HEK293 (cell line): ENCODE data around the gene CCDC61.

Source experiments
- ELK4 ChIP-seq: IDR thresholded peaks from 2 replicates; pipeline ENCODE4 v1.6.1; 2011; ENCODE audit warnings: mild to moderate bottlenecking, low read depth, low read length, borderline replicate concordance
- GLIS1 ChIP-seq: fragments of 450-650 bp; formaldehyde crosslinking; IDR thresholded peaks from 2 replicates; pipeline ENCODE4 v1.5.1; 2016; ENCODE audit warnings: missing biosample characterization, missing genetic modification characterization
- GLIS2 ChIP-seq: fragments of 450-650 bp; formaldehyde crosslinking; IDR thresholded peaks from 2 replicates; pipeline ENCODE4 v1.5.1; 2016; ENCODE audit warnings: missing biosample characterization, missing genetic modification characterization
- KLF1 ChIP-seq: fragments of 450-650 bp; formaldehyde crosslinking; IDR thresholded peaks from 2 replicates; pipeline ENCODE4 v1.5.1; 2016; ENCODE audit warnings: missing biosample characterization, missing genetic modification characterization
- KLF16 ChIP-seq: fragments of 450-650 bp; formaldehyde crosslinking; IDR thresholded peaks from 2 replicates; pipeline ENCODE4 v1.5.1; 2017; ENCODE audit warnings: missing biosample characterization, missing genetic modification characterization
- KLF7 ChIP-seq: fragments of 450-650 bp; formaldehyde crosslinking; IDR thresholded peaks from 2 replicates; pipeline ENCODE4 v1.5.1; 2016; ENCODE audit warnings: missing biosample characterization, missing genetic modification characterization, borderline replicate concordance
- KLF8 ChIP-seq: fragments of 450-650 bp; formaldehyde crosslinking; IDR thresholded peaks from 2 replicates; pipeline ENCODE4 v1.5.1; 2016; ENCODE audit warnings: missing biosample characterization, missing genetic modification characterization
- MEIS1 ChIP-seq: sonication (generic); formaldehyde crosslinking; IDR thresholded peaks from 2 replicates; pipeline ENCODE4 v1.8.1; 2022; ENCODE audit warnings: missing genetic modification reagents, mild to moderate bottlenecking, borderline replicate concordance
- PBX3 ChIP-seq: sonication (generic); formaldehyde crosslinking; IDR thresholded peaks from 2 replicates; pipeline ENCODE4 v1.8.1; 2022; ENCODE audit warnings: mild to moderate bottlenecking, moderate library complexity, missing genetic modification reagents
- RBAK ChIP-seq: fragments of 450-650 bp; formaldehyde crosslinking; IDR thresholded peaks from 2 replicates; pipeline ENCODE4 v1.5.1; 2016; ENCODE audit warnings: missing biosample characterization, missing genetic modification characterization
- REPIN1 ChIP-seq: fragments of 450-650 bp; formaldehyde crosslinking; IDR thresholded peaks from 2 replicates; pipeline ENCODE4 v1.5.1; 2017; ENCODE audit warnings: missing biosample characterization, missing genetic modification characterization, low read depth
- SP7 ChIP-seq: fragments of 450-650 bp; formaldehyde crosslinking; IDR thresholded peaks from 2 replicates; pipeline ENCODE4 v1.5.1; 2016; ENCODE audit warnings: missing biosample characterization, missing genetic modification characterization
- TRIM28 ChIP-seq: IDR thresholded peaks from 2 replicates; pipeline ENCODE4 v1.6.1; 2011; ENCODE audit warnings: low read length, control low read depth, borderline replicate concordance
- ZBTB6 ChIP-seq: fragments of 450-650 bp; formaldehyde crosslinking; IDR thresholded peaks from 2 replicates; pipeline ENCODE4 v1.5.1; 2017; ENCODE audit warnings: missing biosample characterization, missing genetic modification characterization
- ZFHX2 ChIP-seq: fragments of 450-650 bp; formaldehyde crosslinking; conservative IDR thresholded peaks from 2 replicates; pipeline ENCODE4 v1.5.1; 2016; ENCODE audit warnings: missing biosample characterization, missing genetic modification characterization
- ZNF121 ChIP-seq: fragments of 450-650 bp; formaldehyde crosslinking; IDR thresholded peaks from 2 replicates; pipeline ENCODE4 v1.5.1; 2016; ENCODE audit warnings: missing biosample characterization, missing genetic modification characterization
- ZNF146 ChIP-seq: fragments of 450-650 bp; formaldehyde crosslinking; IDR thresholded peaks from 2 replicates; pipeline ENCODE4 v1.5.1; 2016; ENCODE audit warnings: missing biosample characterization, missing genetic modification characterization
- ZNF174 ChIP-seq: fragments of 450-650 bp; formaldehyde crosslinking; IDR thresholded peaks from 2 replicates; pipeline ENCODE4 v1.5.0; 2017; ENCODE audit warnings: missing biosample characterization, mild to moderate bottlenecking, missing genetic modification characterization
- ZNF175 ChIP-seq: fragments of 450-650 bp; formaldehyde crosslinking; IDR thresholded peaks from 2 replicates; pipeline ENCODE4 v1.5.1; 2016; ENCODE audit warnings: missing biosample characterization, missing genetic modification characterization
- ZNF184 ChIP-seq: fragments of 450-650 bp; IDR thresholded peaks from 2 replicates; pipeline ENCODE4 v1.5.1; 2018; ENCODE audit warnings: missing biosample characterization, mild to moderate bottlenecking, missing genetic modification characterization
- ZNF239 ChIP-seq: fragments of 450-650 bp; formaldehyde crosslinking; IDR thresholded peaks from 2 replicates; pipeline ENCODE4 v1.5.1; 2016; ENCODE audit warnings: missing biosample characterization, missing genetic modification characterization
- ZNF341 ChIP-seq: fragments of 450-650 bp; formaldehyde crosslinking; IDR thresholded peaks from 2 replicates; pipeline ENCODE4; 2016; ENCODE audit warnings: low read depth, missing biosample characterization, missing genetic modification characterization
- ZNF37A ChIP-seq: fragments of 450-650 bp; IDR thresholded peaks from 2 replicates; pipeline ENCODE4 v1.5.1; 2018; ENCODE audit warnings: missing biosample characterization, missing genetic modification characterization
- ZNF404 ChIP-seq: fragments of 450-650 bp; formaldehyde crosslinking; IDR thresholded peaks from 2 replicates; pipeline ENCODE4 v1.5.1; 2017; ENCODE audit warnings: missing biosample characterization, missing genetic modification characterization
- ZNF501 ChIP-seq: fragments of 450-650 bp; formaldehyde crosslinking; IDR thresholded peaks from 2 replicates; pipeline ENCODE4 v1.5.1; 2016; ENCODE audit warnings: missing biosample characterization, missing genetic modification characterization
- ZNF513 ChIP-seq: fragments of 450-650 bp; IDR thresholded peaks from 2 replicates; pipeline ENCODE4 v1.5.1; 2018; ENCODE audit warnings: missing biosample characterization, missing genetic modification characterization
- ZNF558 ChIP-seq: fragments of 450-650 bp; formaldehyde crosslinking; IDR thresholded peaks from 2 replicates; pipeline ENCODE4 v1.5.1; 2016; ENCODE audit warnings: missing biosample characterization, missing genetic modification characterization
- ZNF658 ChIP-seq: fragments of 450-650 bp; formaldehyde crosslinking; IDR thresholded peaks from 2 replicates; pipeline ENCODE4; 2016; ENCODE audit warnings: missing biosample characterization, missing genetic modification characterization
- ZNF830 ChIP-seq: fragments of 450-650 bp; IDR thresholded peaks from 2 replicates; pipeline ENCODE4 v1.5.0; 2018; ENCODE audit warnings: missing biosample characterization, missing genetic modification characterization, low read depth, mild to moderate bottlenecking, moderate library complexity

Gene CCDC61

GRCh38 chr19:45994998-45995714 lies at the start of gene CCDC61 (continued):
- TF ChIP-seq PBX3 (CRISPR knock-in tag) = peak; percentile 93
- TF ChIP-seq ZNF341 (tag by site-specific recombination) = peak; percentile 70
- peak; percentile 58; the same call in 1 of the 2 replicates for TF ChIP-seq KLF7 (tag by site-specific recombination)
- no peak for TF ChIP-seq ZNF146 (tag by site-specific recombination)
- peak; percentile 94 for TF ChIP-seq ZNF501 (tag by site-specific recombination)
- no peak for TF ChIP-seq ZNF37A
- TF ChIP-seq KLF8 (tag by site-specific recombination) = peak; percentile 58
- TF ChIP-seq ZNF121 (tag by site-specific recombination) = no peak
- no peak for TF ChIP-seq ZNF513 (tag by site-specific recombination)
- peak; percentile 93 for TF ChIP-seq GLIS1 (tag by site-specific recombination)
- TF ChIP-seq GLIS2 (tag by site-specific recombination) = peak; percentile 65
- peak; percentile 22; the same call in 1 of the 2 replicates for TF ChIP-seq KLF1 (tag by site-specific recombination)
- no peak for TF ChIP-seq ZBTB6 (tag by site-specific recombination)
- TF ChIP-seq ZNF830 (tag by site-specific recombination) = no peak
- no peak for TF ChIP-seq ZNF404 (tag by site-specific recombination)
- TF ChIP-seq ZNF239 (tag by site-specific recombination) = 0 out of 2 replicates have a peak, but pooled peaks have one; percentile 16
- no peak for TF ChIP-seq ZNF175 (tag by site-specific recombination)
- TF ChIP-seq ZNF558 (tag by site-specific recombination) = no peak
- no peak for TF ChIP-seq ZNF184
- peak; percentile 57; the same call in 1 of the 2 replicates for TF ChIP-seq RBAK (tag by site-specific recombination)
- TF ChIP-seq ZFHX2 (tag by site-specific recombination) = peak; percentile 75
- TF ChIP-seq ZNF174 (tag by site-specific recombination) = no peak
- TF ChIP-seq MEIS1 = no peak
- TF ChIP-seq KLF16 = peak; percentile 95
- TF ChIP-seq REPIN1 (tag by site-specific recombination) = peak; percentile 72; the same call in 1 of the 2 replicates
- TF ChIP-seq ZNF658 (tag by site-specific recombination) = no peak
- no peak; the same call in 1 of the 2 replicates for TF ChIP-seq ELK4
- peak; percentile 49 for TF ChIP-seq SP7 (tag by site-specific recombination)
- TF ChIP-seq TRIM28 = no peak
